GM18909 (cell line): ENCODE data around the gene MAPK13.
"Not testable (repeated sequence)": the region's sequence is repeated elsewhere in the genome, so short reads cannot be mapped to it uniquely, and the experiment has no call there.

Experiments used
- ATAC-seq: cut with Tn5 transposase; IDR thresholded peaks from one replicate; pipeline ENCODE4 v1.9.1; 2021; ENCODE audit warnings: mild to moderate bottlenecking; ENCODE audit not compliant: unreplicated experiment, poor library complexity

Gene MAPK13

DNA sequence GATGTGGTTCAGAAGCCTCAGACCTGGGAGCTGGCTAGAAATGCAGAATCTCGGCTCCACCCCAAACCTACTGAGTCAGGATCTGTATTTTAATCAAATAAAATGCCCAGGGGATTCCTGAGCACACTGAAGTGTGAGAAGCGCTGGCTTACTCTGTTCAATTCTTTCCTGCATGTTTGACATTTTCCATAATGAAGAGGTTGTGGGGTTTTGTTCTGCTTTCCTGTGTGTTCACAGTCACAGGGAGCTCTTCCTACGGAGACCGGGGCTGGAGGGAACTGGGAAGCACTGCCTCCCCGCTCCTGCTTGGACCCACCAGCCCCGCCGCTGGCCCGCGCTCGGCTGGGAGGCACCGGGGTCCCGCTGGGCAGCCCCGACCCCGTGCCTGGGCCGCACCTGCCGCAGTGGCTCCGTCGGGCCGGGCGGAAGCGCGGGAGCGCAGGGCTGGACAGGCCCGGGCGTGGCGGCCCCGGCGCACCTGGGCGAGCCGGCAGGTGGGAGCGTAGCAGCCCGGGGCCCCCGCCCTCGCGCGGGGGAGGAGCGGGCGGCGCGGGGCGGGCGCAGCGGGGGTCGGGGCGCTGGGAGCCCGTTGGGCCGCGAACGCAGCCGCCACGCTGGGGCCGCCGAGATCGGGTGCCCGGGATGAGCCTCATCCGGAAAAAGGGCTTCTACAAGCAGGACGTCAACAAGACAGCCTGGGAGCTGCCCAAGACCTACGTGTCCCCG, at the start of gene MAPK13:
Gene MAPK13 (plus strand): TSS at position 573 of the 726 bp plus-strand sequence. CDS start 70 bp downstream, at position 643.
- ATAC-seq, result no peak

GRCh38 chr6:36082318-36082717, 48.0 kb upstream of the MAPK13 start:
- no peak for ATAC-seq

DNA sequence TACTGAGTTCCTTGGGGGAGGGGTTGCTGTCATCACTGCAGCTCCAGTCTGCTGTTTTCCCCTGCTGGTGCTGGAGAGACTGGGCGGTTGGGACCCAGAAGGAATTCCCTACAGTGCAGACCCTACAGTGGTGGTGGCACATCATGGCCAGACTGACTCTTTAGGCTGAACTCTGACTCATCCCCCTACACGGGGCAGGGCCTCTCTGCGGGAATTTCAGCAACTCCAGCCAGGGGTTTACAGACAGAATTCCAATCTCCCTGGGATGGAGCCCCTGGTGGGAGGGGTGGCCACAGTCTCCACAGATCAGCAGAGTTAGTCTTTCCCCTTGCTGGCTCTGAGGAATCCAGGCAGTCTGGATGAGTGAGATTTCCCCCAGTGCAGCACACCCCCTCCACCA, 46.9 kb upstream of the MAPK13 start:
- ATAC-seq, result no peak

GRCh38 chr6:36088204-36088603, 42.1 kb upstream of the MAPK13 start:
- ATAC-seq, result not testable (repeated sequence)

- ATAC-seq, result no peak
Observed at GRCh38 chr6:36089048-36089447, 41.3 kb upstream of the MAPK13 start.

DNA sequence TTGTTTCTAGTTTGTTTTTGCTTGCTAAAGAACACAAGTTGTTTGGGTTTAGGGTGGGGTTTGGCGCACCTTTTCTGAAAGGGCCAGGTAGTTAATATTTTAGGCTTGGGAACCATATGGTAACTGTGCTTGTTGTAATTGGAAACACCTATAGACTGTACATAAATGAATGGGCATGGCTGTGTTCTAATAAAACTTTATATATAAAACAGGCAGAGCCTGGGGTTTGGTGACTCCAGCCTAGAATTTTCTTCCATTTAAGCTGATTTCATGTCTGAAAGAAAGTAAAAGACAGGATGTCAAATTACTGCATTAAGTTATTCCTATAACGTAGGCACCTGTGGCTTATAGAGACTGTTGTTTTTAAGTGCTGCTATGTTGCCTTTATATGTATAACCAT, 36.1 kb upstream of the MAPK13 start:
- ATAC-seq, result no peak

GRCh38 chr6:36094753-36095496, 35.4 kb upstream of the MAPK13 start:
- peak; percentile 65 for ATAC-seq

DNA sequence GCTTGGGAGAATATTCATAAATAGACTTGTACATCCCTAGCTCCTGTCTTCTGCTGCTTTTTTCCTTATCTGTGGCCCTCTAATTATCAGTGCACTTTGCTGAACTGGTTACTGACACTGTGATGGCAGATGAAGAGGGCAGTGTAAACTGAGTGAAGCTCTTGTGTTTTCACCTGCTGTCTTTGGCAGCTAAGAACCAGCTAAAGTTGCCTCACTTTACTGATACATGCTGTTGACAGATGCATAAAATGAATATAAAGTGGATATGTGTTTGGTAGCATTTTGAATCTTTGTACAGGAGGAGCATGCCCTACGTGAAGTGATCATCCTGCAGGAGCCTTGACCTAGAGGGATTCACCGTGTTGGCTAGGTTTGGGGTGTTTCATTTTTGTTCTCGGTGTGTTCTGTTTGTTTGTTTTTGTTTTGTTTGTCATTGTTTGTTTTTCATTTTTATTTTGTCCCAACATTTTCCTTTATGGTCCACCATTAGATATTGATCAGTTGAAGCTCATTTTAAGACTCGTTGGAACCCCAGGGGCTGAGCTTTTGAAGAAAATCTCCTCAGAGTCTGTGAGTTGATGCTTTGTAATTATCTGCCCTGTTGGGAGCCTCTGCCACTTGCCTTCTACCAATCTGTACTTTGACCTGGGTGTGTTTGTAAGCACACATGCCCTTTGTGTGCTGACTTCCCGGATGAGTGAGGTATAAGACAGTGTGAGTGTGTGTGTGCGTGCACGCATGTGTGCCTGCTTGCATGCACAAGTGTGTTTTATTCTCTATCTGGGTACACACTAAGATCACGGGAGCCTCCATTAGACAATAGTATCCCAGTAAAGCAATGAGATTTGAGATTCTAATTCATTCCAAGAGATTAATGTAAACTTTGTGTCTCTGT, 34.6 kb upstream of the MAPK13 start:
- ATAC-seq, result no peak

- no peak for ATAC-seq
Observed at GRCh38 chr6:36098253-36098919, 31.9 kb upstream of the MAPK13 start.

DNA sequence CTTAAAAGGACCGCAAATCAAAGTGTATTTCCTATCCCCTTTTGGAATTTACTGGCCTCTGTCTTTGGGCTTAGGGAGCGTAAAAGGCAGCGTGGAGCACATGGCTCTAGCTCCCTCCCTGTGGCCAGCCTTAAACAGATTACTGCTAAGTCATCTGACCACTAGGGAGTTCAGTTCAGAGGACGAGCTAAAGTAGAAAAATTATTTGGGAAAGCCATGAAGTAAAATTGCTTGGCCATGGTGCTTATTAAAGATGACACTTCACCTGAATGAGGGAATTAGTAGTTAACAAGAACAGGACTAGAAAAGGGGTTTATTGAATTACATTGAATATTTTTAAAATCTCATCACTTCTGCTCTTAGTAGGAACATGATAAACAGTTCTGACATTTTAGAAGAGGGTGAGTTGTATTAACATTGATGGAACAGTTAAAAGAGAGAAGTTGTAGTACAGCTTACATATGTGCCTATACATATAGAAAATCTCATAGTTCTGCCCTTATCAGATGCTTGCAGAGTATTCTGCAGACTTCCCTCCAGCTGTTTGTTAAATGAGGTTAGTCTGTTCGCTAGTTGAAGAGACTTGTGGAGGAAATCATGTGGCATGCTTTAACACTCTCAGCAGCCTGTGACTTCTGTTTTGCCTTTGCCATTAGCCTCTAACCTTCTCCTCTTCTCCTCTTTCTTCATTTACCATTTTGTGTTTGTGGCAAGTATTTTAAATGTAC, 31.2 kb upstream of the MAPK13 start:
- no peak for ATAC-seq

- no peak for ATAC-seq
Observed at GRCh38 chr6:36099869-36100483, 30.3 kb upstream of the MAPK13 start.

DNA sequence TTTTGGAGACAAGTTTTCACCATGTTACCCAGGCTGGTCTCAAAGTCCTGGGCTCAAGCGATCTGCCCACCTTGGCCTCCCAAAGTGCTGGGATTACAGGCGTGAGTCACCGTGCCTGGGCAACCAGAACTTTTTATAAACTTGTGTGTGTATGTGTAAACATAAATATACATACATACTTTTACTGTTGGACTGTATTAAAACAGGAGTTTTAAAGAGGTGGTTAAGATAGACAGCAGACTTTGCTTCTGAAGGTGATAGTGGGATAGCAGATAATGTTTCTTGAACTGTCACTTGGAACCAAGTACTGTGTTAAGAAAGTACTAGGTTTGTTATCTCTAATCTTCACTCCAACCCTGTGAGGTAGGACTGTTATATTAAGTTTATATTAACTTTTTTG, 28.6 kb upstream of the MAPK13 start:
- ATAC-seq, result no peak

DNA sequence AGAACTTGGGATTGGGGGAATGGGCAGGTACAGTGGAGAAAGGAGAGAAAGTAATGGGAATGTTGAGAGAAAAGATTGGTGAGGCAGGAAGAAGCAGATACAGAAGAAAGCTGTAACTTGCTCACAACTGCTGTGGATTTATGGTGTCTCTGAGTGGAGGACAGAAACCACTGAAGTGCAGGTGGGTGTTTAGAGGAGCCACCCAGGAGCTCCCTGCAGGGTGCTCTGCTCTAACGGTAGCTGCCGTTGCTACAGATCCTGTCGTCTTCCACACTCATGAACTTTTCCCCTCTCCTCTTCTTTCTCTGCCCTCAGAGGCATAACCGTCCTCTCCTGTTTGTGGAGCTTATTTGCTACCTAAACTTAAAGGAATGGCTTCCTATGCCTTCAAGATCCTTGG, 27.5 kb upstream of the MAPK13 start:
- no peak for ATAC-seq

- no peak for ATAC-seq
Observed at GRCh38 chr6:36104836-36105235, 25.5 kb upstream of the MAPK13 start.

- ATAC-seq, result no peak
Observed at GRCh38 chr6:36109092-36109491, 21.2 kb upstream of the MAPK13 start.

DNA sequence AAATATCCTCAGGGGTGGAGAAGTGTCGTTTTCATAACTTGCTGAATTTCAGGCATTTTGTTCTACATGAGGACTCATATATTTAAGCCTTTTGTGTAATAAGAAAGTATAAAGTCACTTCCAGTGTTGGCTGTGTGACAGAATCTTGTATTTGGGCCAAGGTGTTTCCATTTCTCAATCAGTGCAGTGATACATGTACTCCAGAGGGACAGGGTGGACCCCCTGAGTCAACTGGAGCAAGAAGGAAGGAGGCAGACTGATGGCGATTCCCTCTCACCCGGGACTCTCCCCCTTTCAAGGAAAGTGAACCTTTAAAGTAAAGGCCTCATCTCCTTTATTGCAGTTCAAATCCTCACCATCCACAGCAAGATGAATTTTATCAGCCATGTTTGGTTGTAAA, 20.3 kb upstream of the MAPK13 start:
- ATAC-seq, result no peak

DNA sequence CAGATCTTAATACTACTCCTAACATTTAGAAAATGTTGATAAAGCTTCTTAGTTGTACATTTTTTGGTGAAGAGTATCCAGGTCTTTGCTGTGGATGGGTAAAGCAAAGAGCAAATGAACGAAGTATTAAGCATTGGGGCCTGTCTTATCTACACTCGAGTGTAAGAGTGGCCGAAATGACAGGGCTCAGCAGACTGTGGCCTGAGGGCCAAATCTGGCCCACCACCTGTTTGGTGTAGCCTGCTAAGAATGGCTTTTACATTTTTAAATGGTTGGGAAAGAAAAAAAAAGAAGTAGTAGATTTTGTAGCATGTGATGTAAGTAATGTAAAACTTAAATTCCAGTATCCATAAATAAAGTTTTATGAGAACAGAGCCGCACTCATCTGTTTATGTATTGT, 19.4 kb upstream of the MAPK13 start:
- no peak for ATAC-seq

- ATAC-seq, result no peak
Observed at GRCh38 chr6:36111526-36111925, 18.8 kb upstream of the MAPK13 start.

DNA sequence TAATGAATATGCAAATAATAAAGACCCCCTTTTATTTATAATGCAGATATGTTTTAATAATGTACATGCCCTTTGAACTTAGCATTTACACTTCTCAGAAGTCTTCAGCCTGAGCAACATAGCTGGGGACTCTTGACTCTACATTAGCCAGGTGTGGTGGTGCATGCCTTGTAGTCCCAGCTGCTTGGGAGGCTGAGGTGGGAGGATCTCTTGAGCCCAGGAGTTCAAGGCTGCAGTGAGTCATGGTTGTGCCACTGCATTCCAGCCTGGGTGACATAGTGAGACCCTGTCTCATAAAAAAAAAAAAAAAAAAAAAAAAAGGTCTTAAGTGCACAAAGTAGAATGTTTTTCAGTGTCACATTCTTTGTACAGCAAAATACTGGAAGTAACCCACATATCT, 17.3 kb upstream of the MAPK13 start:
- no peak for ATAC-seq
